Erythroblast (primary cell): Measurements from ENCODE around the gene ELL.

ENCODE experiments used
- GATA1 ChIP-seq: IDR thresholded peaks from 2 replicates; pipeline ENCODE4 v1.6.1; 2011; ENCODE audit warnings: low read depth, mild to moderate bottlenecking, control low read depth, low read length, moderate library complexity
- POLR2A ChIP-seq: IDR thresholded peaks from 2 replicates; pipeline ENCODE4 v1.6.1; 2011; ENCODE audit warnings: mild to moderate bottlenecking, low read length

DNA sequence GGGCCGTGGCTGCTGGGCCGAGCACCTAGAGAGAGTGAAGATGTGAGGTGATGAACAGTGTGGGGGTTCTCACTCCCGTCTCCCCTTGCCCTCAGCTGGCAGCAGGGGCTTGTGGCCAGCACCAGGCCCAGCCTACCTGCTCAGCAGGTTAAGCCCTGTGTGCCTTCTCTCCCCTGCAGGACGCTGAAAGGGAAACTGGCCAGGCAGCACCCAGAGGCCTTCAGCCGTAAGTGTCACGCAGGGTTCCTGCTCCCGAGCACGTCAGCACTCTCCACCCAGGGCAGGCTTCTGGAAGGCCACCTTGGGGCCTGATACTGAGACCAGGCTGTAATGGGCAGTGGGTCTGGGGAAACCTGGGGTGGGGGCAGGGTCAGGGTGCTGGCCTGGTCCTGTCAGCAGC lies 45.1 kb upstream of the ELL start:
- TF ChIP-seq POLR2A: no peak
- no peak for TF ChIP-seq GATA1
